Panc1 (cell line): ENCODE results near the gene FGD1. TPM values are rescaled to one million over a fixed set of nuclear protein-coding genes. Genes with fewer than 3 reads are reported as not detected.

Source experiments
- ATAC-seq: fragments of 200-7000 bp; cut with Tn5 transposase; 2 replicates; pipeline ENCODE4 v1.9.1; 2020; ENCODE audit warnings: mild to moderate bottlenecking, moderate library complexity
- BruUV-seq: library from RNA; stranded (reverse); fragments of 400-500 nt; replicated peaks from 2 replicates; lab custom pipeline; 2021; lab: Mats Ljungman, UMichigan
- CTCF ChIA-PET: fragments of 300-600 bp; sonication (Branson Sonifier 250); formaldehyde crosslinking; loops from one replicate; lab custom pipeline; 2022; ENCODE audit warnings: antibody characterized with exemption; lab: Charles Lee
- POLR2A ChIA-PET: fragments of 300-600 bp; sonication (Branson Sonifier 250); formaldehyde crosslinking; loops from one replicate; lab custom pipeline; 2022; ENCODE audit warnings: antibody characterized with exemption; lab: Charles Lee
- DNase-seq: peaks from one replicate; pipeline ENCODE4 v3.0.0-alpha.2; 2010; ENCODE audit warnings: low read depth, low spot score
- H3K27ac ChIP-seq: 2 replicates; pipeline ENCODE4 v1.5.1; 2011; ENCODE audit warnings: mild to moderate bottlenecking, low read length, inconsistent platforms
- H3K27me3 ChIP-seq: fragments of 200-500 bp; sonication (Bioruptor generic); 2 replicates; pipeline ENCODE4 v1.6.0; 2014; ENCODE audit warnings: low read length, inconsistent platforms; ENCODE audit not compliant: control insufficient read depth, insufficient read depth
- H3K36me3 ChIP-seq: fragments of 200-500 bp; sonication (Bioruptor generic); 2 replicates; pipeline ENCODE4 v1.5.1; 2014; ENCODE audit warnings: inconsistent platforms, mild to moderate bottlenecking, low read length, moderate library complexity; ENCODE audit not compliant: control insufficient read depth, insufficient read depth
- H3K4me1 ChIP-seq: 2 replicates; pipeline ENCODE4 v1.5.1; 2011; ENCODE audit warnings: inconsistent platforms, mild to moderate bottlenecking, low read length, moderate library complexity; ENCODE audit not compliant: control insufficient read depth, insufficient read depth
- H3K4me3 ChIP-seq, 2 experiments: 2 replicates each; pipeline ENCODE4 v1.5.1; 2011 to 2012; ENCODE audit warnings: low read depth in 2 of 2, low read length in 2 of 2, mild to moderate bottlenecking in 2 of 2, inconsistent platforms in 1 of 2, moderate library complexity in 1 of 2
- H3K9me3 ChIP-seq: fragments of 200-500 bp; sonication (Bioruptor generic); 2 replicates; pipeline ENCODE4 v1.5.1; 2014; ENCODE audit warnings: low read depth, mild to moderate bottlenecking, inconsistent platforms, low read length, moderate library complexity; ENCODE audit not compliant: control insufficient read depth, insufficient read depth
- CTCF ChIP-seq: fragments of 450-650 bp; IDR thresholded peaks from 2 replicates; pipeline ENCODE4 v1.5.1; 2017; ENCODE audit warnings: mild to moderate bottlenecking
- POLR2AphosphoS5 ChIP-seq: IDR thresholded peaks from 2 replicates; pipeline ENCODE4 v1.6.1; 2012; ENCODE audit warnings: mild to moderate bottlenecking, low read depth, low read length, moderate library complexity
- REST ChIP-seq, 2 experiments: IDR thresholded peaks; 2 replicates each; pipeline ENCODE4 v1.6.1; 2011 to 2012; ENCODE audit warnings: low read depth in 2 of 2, control low read depth in 1 of 2, low read length in 1 of 2, mild to moderate bottlenecking in 1 of 2, moderate library complexity in 1 of 2; ENCODE audit not compliant: insufficient read depth in 1 of 2
- SIN3A ChIP-seq: IDR thresholded peaks from 2 replicates; pipeline ENCODE4 v1.6.1; 2012; ENCODE audit warnings: low read depth, mild to moderate bottlenecking, low read length, moderate library complexity, borderline replicate concordance; ENCODE audit not compliant: insufficient read depth
- TCF7L2 ChIP-seq: IDR thresholded peaks from 2 replicates; pipeline ENCODE4 v1.6.1; 2011; ENCODE audit warnings: mild to moderate bottlenecking, low read depth, low read length, inconsistent platforms
- in situ Hi-C: cut with HindIII; loops from 2 replicates; pipeline ENCODE4 v1.10.0; 2016; ENCODE audit warnings: low sequenced_read_pairs, low pct_unique_long_range_greater_than_20kb
- intact Hi-C: fragments of 100-400 bp; cut with micrococcal nuclease; formaldehyde crosslinking; loops from one replicate; pipeline ENCODE4 v1.10.0; 2022; ENCODE audit not compliant: unreplicated experiment
- total RNA-seq: library from RNA; stranded (reverse); gene quantifications from one replicate; pipeline ENCODE4 v1.2.1, GENCODE V29; 2021; ENCODE audit not compliant: unreplicated experiment

The FGD1 gene
- total RNA-seq, 1 experiment from 2014 or later = 14.1 TPM

- H3K4me1 ChIP-seq = peaks cover 19% of the 10 kb centered on the region
- no peak overlapping the region for H3K4me3 ChIP-seq
- H3K36me3 ChIP-seq = no peaks in the 10 kb centered on the region
- no peak for TF ChIP-seq POLR2AphosphoS5
- no peak for TF ChIP-seq REST (IDR thresholded peaks at IDR 0.05; ENCODE audit: insufficient read depth in 1 of 2, low read depth in 2 of 2, low read length in 1 of 2)
- no peak for TF ChIP-seq SIN3A
- no peak for TF ChIP-seq TCF7L2
- TF ChIP-seq CTCF = no peak
- POLR2A ChIA-PET = interaction anchor here (0.5 kb wide), 1 partner anchor 348 kb away, joined by 5 read pairs; no protein-coding TSS in a partner anchor
- BruUV-seq = no TSS peak
- intact Hi-C loops (no loop called here), in situ Hi-C loops (no loop called here)
- H3K27me3 ChIP-seq = no peaks in the 10 kb centered on the region
- H3K9me3 ChIP-seq = no peaks in the 10 kb centered on the region
- CTCF ChIA-PET = interaction anchor here (0.6 kb wide), 1 partner anchor 230 kb away, joined by 10 read pairs; no protein-coding TSS in a partner anchor
- ATAC-seq = no peak
- H3K27ac ChIP-seq = no peak overlapping the region
- DNase-seq = no peak
Observed at GRCh38 chrX:54479136-54480111, 16.6 kb downstream of the FGD1 start.

GRCh38 chrX:54473993-54474859 lies 21.8 kb downstream of the FGD1 start:
- BruUV-seq = no TSS peak
- Histone ChIP-seq H3K36me3 (no peaks in the 10 kb centered on the region), H3K27me3 (no peaks in the 10 kb centered on the region), H3K4me1 (peaks cover 2% of the 10 kb centered on the region), H3K4me3 (no peak overlapping the region), H3K9me3 (no peaks in the 10 kb centered on the region), H3K27ac (no peak overlapping the region)
- ChIA-PET CTCF (no interaction called here), POLR2A (no interaction called here)
- intact Hi-C loops (no loop called here), in situ Hi-C loops (no loop called here)
- no peak for ATAC-seq
- no peak for TF ChIP-seq CTCF
- TF ChIP-seq POLR2AphosphoS5 = no peak
- TF ChIP-seq TCF7L2 = no peak
- no peak for TF ChIP-seq REST (IDR thresholded peaks at IDR 0.05; ENCODE audit: insufficient read depth in 1 of 2, low read depth in 2 of 2, low read length in 1 of 2)
- TF ChIP-seq SIN3A = no peak
- no peak for DNase-seq
